ENCODE measurements around the gene DENND6A.

DNA sequence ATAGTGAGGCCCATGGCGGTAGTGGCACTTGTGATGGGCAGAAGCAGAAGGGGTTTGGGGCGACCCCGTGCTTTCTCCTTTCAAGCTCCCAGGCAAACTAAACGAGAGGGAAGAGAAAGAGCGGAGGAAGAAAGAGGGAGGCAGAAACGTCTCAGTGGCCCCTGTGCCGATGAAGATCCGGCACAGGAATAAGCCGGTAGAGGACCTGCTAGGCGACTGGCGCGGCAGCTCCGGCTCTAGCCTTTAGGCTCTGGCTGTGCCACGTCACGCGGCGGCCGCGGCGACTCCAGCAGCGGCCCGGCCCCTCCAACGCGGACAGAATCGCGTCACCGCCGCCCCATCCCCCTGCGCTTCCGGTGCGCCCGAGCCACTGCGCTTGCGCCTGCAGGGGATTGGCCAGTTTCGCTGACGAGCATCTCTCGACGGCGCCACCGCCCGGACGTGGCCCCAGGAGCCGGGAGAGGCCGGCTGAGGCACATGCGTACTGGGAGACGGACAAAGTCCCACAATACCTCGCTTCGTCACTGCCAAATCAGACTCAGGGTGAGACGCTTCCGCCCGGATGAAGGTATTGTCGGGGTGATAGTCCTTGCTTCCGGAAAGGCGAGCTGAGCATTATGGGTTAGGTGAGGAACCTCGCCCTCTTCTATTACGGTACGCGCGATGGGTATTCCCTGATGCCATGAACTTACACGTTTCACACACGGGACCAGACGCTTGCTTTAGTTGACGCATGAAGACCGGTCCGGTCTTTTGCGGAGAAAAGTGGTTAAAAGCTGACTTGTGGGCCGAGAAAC lies 95.6 kb downstream of the DENND6A start, which contains the start of gene ARF4:
- no peak for TF ChIP-seq EZH2 (IDR thresholded peaks at IDR 0.05; ENCODE audit: low read length, missing control alignments)
- TF ChIP-seq, protein P1, sequence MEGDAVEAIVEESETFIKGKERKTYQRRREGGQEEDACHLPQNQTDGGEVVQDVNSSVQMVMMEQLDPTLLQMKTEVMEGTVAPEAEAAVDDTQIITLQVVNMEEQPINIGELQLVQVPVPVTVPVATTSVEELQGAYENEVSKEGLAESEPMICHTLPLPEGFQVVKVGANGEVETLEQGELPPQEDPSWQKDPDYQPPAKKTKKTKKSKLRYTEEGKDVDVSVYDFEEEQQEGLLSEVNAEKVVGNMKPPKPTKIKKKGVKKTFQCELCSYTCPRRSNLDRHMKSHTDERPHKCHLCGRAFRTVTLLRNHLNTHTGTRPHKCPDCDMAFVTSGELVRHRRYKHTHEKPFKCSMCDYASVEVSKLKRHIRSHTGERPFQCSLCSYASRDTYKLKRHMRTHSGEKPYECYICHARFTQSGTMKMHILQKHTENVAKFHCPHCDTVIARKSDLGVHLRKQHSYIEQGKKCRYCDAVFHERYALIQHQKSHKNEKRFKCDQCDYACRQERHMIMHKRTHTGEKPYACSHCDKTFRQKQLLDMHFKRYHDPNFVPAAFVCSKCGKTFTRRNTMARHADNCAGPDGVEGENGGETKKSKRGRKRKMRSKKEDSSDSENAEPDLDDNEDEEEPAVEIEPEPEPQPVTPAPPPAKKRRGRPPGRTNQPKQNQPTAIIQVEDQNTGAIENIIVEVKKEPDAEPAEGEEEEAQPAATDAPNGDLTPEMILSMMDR (conservative IDR thresholded peaks at IDR 0.05 in 1 of 2, IDR thresholded peaks at IDR 0.05 in 1 of 2; ENCODE audit: low read depth in 1 of 2, low read length in 2 of 2): peak in 1 of 2 donors; percentile 15

All from fibroblast of lung (primary cell).